Activated naive CD8-positive, alpha-beta T cell treated with anti-CD3 and anti-CD28 coated beads, Interleukin-2, amount 50 U/mL, for 24 hours (primary cell): ENCODE data around the gene MRC1.
A peak's percentile ranks its signal among the peaks of the same experiment; 100 is the strongest.

Experiments
- ATAC-seq: fragments of 150-1000 bp; cut with Tn5 transposase; one replicate; pipeline ENCODE4 v1.10.0; 2021
- DNase-seq: peaks from one replicate; pipeline ENCODE4 v3.0.0; 2021
- H3K27ac Mint-ChIP-seq: one replicate; pipeline ENCODE4 v1.8.0; 2021; ENCODE audit warnings: mild to moderate bottlenecking, mixed read lengths
- H3K27me3 Mint-ChIP-seq: one replicate; pipeline ENCODE4 v1.8.0; 2021; ENCODE audit warnings: mixed read lengths
- H3K36me3 Mint-ChIP-seq: one replicate; pipeline ENCODE4 v1.8.0; 2021; ENCODE audit warnings: low read depth, mixed read lengths
- H3K4me1 Mint-ChIP-seq: one replicate; pipeline ENCODE4 v1.8.0; 2021; ENCODE audit warnings: mixed read lengths
- H3K4me3 Mint-ChIP-seq: one replicate; pipeline ENCODE4 v1.8.0; 2021; ENCODE audit warnings: mild to moderate bottlenecking, moderate library complexity, mixed read lengths
- H3K9me3 Mint-ChIP-seq: one replicate; pipeline ENCODE4 v1.8.0; 2021; ENCODE audit warnings: mixed read lengths

MRC1 gene

DNA sequence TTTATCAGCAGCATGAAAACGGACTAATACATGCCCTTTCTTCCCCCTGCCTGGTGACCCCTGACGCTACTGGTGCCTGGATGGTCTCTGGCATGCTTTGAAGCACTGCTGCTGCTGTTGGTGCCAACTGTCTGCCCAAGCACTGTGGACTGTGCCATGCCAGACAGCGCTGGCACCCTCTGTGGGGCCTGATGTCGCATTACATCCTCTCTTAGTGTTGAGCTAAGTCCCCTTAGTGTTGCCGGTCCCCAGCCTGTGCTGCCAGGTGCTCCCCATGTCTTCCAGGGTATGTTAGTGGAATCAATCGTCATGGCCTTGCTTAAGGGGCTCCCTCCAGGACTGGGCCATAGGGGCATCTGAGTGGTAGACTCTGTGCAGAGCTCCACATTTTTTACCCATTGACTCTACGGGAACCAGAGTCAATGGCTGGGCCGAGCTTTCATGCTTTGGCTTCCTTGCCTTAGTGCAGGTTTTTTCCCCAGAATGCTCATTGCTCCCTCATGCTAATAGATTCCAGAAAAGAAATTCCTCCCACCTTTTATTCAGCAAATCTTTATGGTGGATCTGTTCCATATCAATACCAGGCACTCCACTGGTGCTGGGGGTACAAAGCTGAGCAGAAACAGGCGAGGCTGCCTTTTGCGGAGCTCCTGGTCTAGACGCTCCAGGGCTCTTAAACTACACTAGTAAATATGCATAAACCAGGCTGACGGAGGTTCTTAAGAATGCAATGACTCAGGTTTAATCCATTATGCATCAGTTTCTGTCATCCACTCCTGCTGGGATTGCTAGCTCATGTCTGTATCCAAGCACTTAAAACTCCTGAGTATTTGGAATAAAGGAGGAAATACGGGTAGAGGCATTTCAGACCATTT is 21.8 kb upstream of the MRC1 start:
- Mint-ChIP-seq H3K36me3 (no peaks in the 10 kb centered on the region), H3K9me3 (no peaks in the 10 kb centered on the region), H3K27me3 (peaks cover 3% of the 10 kb centered on the region), H3K27ac (no peak overlapping the region), H3K4me3 (no peak overlapping the region), H3K4me1 (peaks cover 4% of the 10 kb centered on the region)
- ATAC-seq (no peak), DNase-seq (no peak)

DNA sequence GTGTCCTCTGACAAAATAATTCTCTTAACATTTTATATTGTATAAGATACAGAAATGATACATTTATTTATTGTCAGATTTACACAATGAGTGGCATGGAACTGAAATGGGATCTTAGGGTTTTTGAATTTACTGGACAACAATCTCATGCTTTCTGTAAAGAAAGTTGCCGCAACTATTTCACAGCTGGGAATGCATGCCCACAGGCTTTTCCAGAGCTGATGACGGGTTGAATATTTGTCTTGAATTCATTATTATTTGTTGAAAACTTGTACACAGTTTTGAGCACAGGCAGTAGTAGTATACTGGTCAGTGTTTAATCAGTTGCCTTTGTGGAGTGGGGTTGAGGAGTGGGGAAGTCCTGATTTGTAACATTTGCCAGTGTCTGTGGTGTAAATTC is 20.5 kb upstream of the MRC1 start:
- H3K4me1 Mint-ChIP-seq, result peaks cover 7% of the 10 kb centered on the region
- no peak for ATAC-seq
- H3K27ac Mint-ChIP-seq, result no peak overlapping the region
- H3K9me3 Mint-ChIP-seq, result no peaks in the 10 kb centered on the region
- H3K27me3 Mint-ChIP-seq, result peaks cover 3% of the 10 kb centered on the region
- no peak for DNase-seq
- no peaks in the 10 kb centered on the region for H3K36me3 Mint-ChIP-seq
- no peak overlapping the region for H3K4me3 Mint-ChIP-seq

DNA sequence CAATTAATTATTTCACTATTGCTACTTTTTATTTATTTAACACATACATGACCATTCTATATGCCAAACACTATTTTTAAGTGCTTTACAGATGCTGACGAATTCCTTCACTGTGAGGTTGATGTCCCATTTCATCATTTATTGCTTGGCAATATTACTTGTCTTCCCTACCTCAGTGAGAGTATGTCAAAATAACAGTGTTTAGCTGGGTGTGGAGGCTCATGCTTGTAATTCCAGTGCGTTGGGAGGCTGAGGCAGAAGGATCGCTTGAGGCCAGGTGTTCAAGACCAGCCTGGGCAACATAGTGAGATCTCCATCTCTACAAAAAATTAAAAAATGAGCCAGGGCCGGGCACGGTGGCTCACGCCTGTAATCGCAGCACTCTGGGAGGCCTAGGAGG is 19.8 kb upstream of the MRC1 start:
- Mint-ChIP-seq H3K27ac (no peak overlapping the region), H3K4me1 (peaks cover 4% of the 10 kb centered on the region), H3K9me3 (no peaks in the 10 kb centered on the region), H3K4me3 (no peak overlapping the region), H3K36me3 (no peaks in the 10 kb centered on the region), H3K27me3 (peaks cover 3% of the 10 kb centered on the region)
- ATAC-seq (no peak), DNase-seq (no peak)

DNA sequence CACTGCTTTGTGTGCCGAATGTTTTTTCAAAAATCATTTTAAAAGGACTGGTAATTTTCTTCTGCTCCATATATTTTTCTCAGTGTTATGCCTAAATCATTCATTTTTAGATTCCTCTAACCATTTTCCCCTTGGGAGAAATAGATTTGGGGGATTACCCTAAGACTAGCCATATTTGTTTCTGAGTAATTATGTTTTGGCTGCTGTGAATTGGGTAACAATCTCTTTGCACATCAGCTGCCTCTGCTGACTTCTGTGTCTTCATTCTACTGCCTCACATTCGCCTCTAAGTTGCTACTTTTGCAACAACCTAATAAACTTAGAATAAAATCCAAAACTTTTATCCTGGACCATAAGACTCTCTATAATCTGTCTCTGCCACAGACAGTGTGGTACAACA is 18.5 kb upstream of the MRC1 start:
- Mint-ChIP-seq H3K4me3 (no peak overlapping the region), H3K9me3 (no peaks in the 10 kb centered on the region), H3K36me3 (no peaks in the 10 kb centered on the region), H3K27me3 (peaks cover 3% of the 10 kb centered on the region), H3K4me1 (peaks cover 4% of the 10 kb centered on the region), H3K27ac (no peak overlapping the region)
- ATAC-seq, result no peak
- no peak for DNase-seq

DNA sequence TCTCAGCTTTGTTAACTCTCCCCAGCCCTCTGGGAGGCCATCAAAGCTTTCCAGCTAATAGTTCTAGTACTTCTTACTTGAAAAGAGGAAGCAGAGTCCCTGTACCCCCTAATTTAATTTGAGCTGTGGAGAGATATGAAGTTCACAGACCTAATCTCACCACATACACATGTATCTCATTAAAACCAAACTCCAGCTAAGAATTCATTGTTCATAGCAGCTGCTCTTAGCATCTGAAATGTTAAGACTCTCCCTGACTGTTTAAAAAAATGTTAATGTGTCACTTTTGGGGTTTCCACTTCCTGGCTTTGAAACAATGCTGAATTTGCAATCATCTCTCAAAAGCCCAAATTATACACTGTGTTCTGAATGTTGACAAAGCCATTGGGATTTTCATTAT is 16.2 kb upstream of the MRC1 start:
- H3K9me3 Mint-ChIP-seq, result no peaks in the 10 kb centered on the region
- DNase-seq, result no peak
- H3K4me3 Mint-ChIP-seq, result no peak overlapping the region
- H3K4me1 Mint-ChIP-seq, result peaks cover 4% of the 10 kb centered on the region
- peaks cover 3% of the 10 kb centered on the region for H3K27me3 Mint-ChIP-seq
- no peak overlapping the region for H3K27ac Mint-ChIP-seq
- no peaks in the 10 kb centered on the region for H3K36me3 Mint-ChIP-seq
- no peak for ATAC-seq

DNA sequence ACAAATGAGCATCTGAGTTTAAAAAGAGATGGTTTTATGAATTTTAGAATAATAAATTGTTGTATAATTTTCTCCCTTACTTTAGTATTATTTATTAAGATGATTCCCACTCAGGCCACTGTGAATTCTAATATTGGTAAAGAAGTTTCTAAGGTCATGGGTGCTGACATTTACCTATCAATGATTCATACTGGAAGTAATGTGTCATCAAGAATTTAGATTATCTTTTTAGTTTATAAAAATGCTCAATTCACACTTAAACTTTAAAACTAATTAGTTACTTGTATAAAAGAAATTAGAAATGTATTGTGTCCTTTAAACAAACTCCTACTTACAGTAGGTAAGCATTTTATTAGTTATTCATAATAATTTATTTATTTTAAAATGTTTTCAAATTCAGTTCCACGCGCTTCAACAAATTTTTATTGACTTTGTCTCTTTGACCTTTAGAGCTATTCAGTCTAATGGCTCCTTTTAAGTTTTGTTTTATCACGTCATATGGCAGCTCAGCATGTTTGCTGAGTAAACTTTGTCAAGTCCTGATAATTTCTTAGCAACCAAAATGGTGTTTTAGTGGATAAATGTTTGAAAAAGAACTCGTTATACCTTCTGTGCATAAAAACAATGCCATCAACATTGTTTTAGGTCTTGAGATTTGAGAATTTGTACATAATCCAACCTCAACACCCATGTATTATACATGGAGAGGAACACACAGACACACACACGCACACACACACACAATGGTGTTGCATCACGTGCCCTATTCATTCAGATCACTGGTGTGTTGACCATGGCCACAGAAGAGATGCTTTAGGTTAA is 15.1 kb upstream of the MRC1 start:
- Mint-ChIP-seq H3K4me3 (no peak overlapping the region), H3K27me3 (peaks cover 3% of the 10 kb centered on the region), H3K36me3 (no peaks in the 10 kb centered on the region), H3K4me1 (peaks cover 4% of the 10 kb centered on the region), H3K27ac (no peak overlapping the region), H3K9me3 (no peaks in the 10 kb centered on the region)
- no peak for ATAC-seq
- no peak for DNase-seq

DNA sequence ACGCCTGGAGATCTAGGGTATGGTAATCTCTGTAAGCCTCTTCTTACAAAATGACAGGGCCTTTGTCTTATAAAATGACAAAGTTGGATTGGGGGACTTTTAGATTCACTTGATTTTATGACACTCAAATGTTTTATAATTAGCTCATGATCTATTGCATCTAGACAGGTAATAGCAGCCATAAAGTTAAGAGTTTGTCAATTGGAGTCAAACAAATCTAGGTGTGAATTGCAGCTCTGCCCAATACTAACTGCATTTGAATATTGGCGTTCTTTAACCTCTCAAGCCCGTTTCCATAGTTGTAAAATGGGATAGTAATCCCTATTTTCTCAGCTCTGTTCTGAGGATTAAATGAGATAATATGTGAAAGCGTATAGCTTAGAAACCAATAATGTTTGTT is 14.1 kb upstream of the MRC1 start:
- Mint-ChIP-seq H3K36me3 (no peaks in the 10 kb centered on the region), H3K4me1 (peaks cover 4% of the 10 kb centered on the region), H3K27me3 (peaks cover 3% of the 10 kb centered on the region), H3K9me3 (no peaks in the 10 kb centered on the region), H3K27ac (no peak overlapping the region), H3K4me3 (no peak overlapping the region)
- no peak for DNase-seq
- ATAC-seq, result no peak

DNA sequence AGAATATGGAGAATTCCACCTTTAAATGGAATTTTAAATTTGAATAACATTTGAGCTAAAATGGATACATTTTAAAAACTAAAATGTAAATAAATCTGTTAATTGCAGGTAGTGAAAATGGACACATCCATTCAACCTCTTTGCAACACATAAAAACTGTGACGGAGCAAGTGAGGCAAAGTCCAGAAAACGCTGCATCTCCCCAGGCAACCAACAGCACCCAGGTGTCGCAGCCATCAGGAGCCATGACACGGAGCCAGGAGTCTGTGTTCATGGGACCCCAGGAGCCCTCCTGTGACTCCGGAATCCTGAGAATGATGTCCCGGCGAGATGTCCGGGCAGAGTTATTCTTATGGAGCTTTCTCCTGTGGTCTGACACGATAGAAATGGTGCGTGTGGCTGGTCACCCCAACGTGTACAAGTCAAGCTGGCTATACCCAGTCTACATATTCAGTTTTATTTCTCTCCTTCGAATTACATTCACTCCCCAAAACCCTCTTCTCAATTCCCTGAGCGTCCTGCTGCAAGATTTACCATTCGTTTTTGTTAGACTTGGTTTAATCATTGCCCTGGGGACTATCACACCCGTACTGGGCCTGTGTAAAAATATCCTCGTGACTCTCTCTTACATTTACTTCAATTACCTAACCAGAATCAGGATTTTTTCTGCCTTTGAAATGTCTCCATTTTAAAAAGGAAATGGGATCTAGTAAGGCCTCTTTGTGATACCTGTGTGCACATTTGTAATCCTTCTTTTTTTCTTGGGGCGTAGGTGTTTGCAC is 13.1 kb upstream of the MRC1 start:
- H3K27me3 Mint-ChIP-seq, result peaks cover 3% of the 10 kb centered on the region
- H3K4me3 Mint-ChIP-seq, result no peak overlapping the region
- H3K9me3 Mint-ChIP-seq, result no peaks in the 10 kb centered on the region
- ATAC-seq, result no peak
- no peak for DNase-seq
- no peaks in the 10 kb centered on the region for H3K36me3 Mint-ChIP-seq
- H3K27ac Mint-ChIP-seq, result no peak overlapping the region
- H3K4me1 Mint-ChIP-seq, result peaks cover 4% of the 10 kb centered on the region

DNA sequence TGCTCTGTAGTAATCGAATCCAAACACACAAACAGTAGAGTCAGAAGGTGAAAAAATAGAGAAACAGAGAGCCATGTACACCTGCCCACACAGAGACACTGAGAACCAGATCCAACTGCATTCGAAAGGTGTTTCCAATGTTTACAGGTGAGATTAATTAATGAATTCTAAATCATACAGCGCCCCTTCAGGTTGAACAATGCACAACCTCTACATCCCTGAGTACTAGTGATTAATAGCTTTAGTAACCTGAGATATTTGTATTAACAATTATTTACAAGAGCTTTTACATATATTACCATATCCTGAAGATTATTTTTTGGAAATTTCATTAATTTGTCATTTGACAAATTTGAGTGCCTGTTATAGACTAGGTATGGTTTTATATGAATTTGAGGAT is 7.6 kb upstream of the MRC1 start:
- ATAC-seq, result no peak
- DNase-seq, result no peak
- Mint-ChIP-seq H3K4me3 (no peak overlapping the region), H3K9me3 (no peaks in the 10 kb centered on the region), H3K27me3 (peaks cover 6% of the 10 kb centered on the region), H3K27ac (no peak overlapping the region), H3K4me1 (peaks cover 12% of the 10 kb centered on the region), H3K36me3 (no peaks in the 10 kb centered on the region)

DNA sequence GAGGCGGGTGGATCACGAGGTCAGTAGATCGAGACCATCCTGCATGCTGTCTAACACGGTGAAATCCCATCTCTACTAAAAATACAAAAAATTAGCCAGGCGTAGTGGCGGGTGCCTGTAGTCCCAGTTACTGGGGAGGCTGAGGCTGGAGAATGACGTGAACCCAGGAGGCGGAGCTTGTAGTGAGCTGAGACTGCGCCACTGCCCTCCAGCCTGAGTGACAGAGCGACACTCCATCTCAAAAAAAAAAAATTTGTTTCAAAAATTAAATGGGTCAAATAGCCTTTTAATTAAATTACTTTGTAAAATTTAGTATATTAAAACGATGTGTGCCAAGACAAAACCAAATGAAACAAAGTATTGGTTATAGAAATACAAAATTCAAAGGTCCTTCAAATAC is 6.8 kb upstream of the MRC1 start:
- Mint-ChIP-seq H3K27ac (no peak overlapping the region), H3K4me1 (peaks cover 12% of the 10 kb centered on the region), H3K9me3 (no peaks in the 10 kb centered on the region), H3K27me3 (peaks cover 7% of the 10 kb centered on the region), H3K36me3 (no peaks in the 10 kb centered on the region), H3K4me3 (no peak overlapping the region)
- ATAC-seq, result no peak
- DNase-seq, result no peak

DNA sequence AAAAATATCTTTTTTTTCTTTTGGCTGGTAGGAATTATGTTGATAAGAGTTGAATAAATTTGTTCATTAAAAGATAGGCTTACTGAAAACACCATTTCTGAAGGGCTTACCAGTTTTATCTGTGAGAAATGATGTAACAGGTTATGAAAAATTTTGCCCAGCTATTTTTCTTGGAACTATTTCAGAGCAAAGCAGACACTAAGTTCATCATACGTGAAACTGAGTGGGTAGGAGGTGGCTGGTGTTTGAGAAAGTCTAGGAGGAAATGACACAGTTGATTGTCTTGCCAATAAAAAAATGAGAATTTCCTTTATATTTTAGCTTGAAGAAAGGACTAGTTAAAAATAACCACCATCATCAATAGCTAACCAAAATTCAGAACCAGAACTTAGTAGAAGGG is 6.2 kb upstream of the MRC1 start:
- no peak for DNase-seq

DNA sequence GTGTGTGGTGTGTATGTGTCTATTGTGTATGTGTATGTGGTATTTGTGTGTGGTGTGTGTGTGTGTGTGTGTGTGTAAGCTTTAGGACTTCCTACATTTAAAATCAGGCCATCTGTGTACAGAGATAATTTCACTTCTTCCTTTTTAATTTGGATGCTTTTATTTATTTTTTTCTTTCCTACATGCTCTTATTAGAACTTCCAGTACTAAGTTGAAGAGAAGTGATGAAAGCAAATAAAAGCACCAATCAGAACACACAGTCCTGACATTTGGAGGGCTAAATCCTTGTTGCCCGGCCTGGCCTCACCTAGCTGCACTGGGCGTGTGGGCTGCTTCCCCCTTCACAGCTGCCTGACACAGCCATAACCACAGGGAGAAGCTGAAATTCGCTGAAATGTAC is 3.8 kb upstream of the MRC1 start:
- Mint-ChIP-seq H3K27me3 (peaks cover 20% of the 10 kb centered on the region), H3K36me3 (no peaks in the 10 kb centered on the region), H3K27ac (no peak overlapping the region), H3K4me1 (peaks cover 14% of the 10 kb centered on the region), H3K4me3 (no peak overlapping the region), H3K9me3 (no peaks in the 10 kb centered on the region)
- ATAC-seq (no peak), DNase-seq (no peak)

More for the DNA sequence above, 6.2 kb upstream of the MRC1 start:
- no peak overlapping the region for H3K4me3 Mint-ChIP-seq
- peaks cover 12% of the 10 kb centered on the region for H3K4me1 Mint-ChIP-seq
- H3K27me3 Mint-ChIP-seq, result peaks cover 7% of the 10 kb centered on the region
- no peaks in the 10 kb centered on the region for H3K9me3 Mint-ChIP-seq
- no peaks in the 10 kb centered on the region for H3K36me3 Mint-ChIP-seq
- no peak overlapping the region for H3K27ac Mint-ChIP-seq
- no peak for ATAC-seq

DNA sequence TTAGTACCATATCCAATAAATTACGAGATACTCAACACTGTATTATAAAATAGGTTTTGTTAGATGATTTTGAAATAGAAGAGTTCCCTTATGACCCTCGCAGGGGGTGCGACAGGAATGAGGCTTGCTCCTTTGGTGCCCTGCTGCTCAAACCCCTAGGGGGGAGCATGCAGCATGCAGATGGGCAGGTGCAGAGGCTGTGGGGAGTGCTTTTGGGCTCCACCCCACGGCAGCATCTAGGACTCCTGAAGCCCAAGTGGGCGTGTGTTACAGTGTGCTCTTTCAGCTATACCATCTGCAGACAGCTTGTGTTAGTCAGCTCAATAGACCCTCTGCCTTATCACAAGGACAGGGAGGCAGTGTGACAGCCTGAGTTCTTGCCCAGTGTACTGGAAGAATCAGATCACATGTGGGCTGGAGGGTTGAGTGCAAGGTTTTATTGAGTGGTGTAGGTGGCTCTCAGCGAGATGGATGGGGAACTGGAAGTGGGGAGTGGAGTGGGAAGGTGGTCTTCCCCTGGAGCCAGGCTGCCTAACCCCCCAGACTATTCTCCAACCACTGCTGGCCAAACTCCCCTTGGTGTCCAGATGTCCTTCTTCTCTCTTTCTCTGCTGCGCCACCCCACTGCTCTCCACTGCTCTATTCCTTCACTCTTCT is 3.1 kb upstream of the MRC1 start:
- Mint-ChIP-seq H3K36me3 (no peaks in the 10 kb centered on the region), H3K4me1 (peaks cover 14% of the 10 kb centered on the region), H3K4me3 (no peak overlapping the region), H3K27me3 (peaks cover 23% of the 10 kb centered on the region), H3K27ac (no peak overlapping the region), H3K9me3 (no peaks in the 10 kb centered on the region)
- ATAC-seq, result peak; percentile 93
- DNase-seq, result peak; percentile 20

DNA sequence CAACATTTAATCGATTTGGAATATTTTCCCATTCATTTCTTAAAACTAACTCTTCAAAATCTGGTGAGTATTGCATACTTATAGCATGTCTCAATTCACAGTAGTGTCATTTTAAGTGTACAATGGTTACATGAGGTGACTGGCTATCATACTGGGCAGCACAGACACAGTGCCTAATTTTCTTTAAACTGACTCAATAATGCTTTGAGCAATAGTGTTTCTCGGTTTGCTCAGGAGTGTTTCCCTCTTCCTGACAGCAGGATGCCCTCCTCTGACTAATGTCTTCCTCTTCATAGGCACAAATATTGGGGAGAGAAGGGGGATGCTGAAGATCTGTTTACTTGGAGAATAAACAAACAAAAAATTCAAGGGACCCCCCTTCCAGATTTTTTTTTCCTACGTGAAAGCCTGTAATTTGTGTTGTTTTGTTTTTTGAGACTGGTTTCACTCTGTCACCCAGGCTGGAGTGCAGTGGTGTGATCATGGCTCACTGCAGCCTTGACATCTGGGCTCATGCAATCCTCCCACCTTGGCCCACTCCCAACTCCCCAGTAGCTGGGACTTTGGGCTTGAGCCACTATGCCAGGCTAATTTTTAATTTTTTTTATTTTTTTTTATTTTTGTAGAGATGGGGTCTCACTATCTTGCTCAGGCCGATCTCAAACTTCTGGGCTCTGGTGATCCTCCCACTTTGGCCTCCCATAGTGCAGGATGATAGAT is 2.2 kb downstream of the MRC1 start:
- H3K27me3 Mint-ChIP-seq, result peaks cover 19% of the 10 kb centered on the region
- no peaks in the 10 kb centered on the region for H3K9me3 Mint-ChIP-seq
- no peak for ATAC-seq
- H3K27ac Mint-ChIP-seq, result no peak overlapping the region
- H3K36me3 Mint-ChIP-seq, result no peaks in the 10 kb centered on the region
- no peak for DNase-seq
- peaks cover 3% of the 10 kb centered on the region for H3K4me1 Mint-ChIP-seq
- no peak overlapping the region for H3K4me3 Mint-ChIP-seq
